ENCODE measurements around the gene ZC3H14.
A peak's percentile ranks its signal among the peaks of the same experiment; 100 is the strongest.

Gene ZC3H14

DNA sequence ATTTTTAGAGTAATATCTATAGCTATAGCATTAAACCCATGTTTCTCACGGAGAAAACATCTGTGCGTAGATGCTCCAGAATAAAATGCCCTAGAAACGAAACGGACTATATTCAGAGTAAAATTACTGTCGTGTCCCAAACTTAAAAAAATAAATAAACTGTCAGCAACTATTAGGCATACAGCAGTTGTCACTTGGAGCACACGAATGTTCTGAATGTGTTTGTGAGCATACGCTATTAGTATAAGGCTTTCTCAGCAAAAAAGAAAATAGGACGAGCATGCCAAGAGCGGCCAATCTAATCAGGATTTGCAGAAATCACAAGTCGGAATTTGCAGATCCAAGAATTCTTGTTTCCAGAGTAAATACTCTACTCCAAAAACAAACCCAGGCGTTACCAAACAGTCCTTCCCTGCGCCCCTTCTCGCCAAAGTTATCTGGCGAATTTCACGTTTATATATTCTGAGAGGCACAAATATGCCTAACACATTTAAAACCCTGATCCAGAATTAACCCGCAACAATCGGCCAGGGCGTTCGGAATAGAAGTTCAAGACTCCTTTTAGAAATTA lies 8.9 kb upstream of the ZC3H14 start:
- DNase-seq: no peak

DNA sequence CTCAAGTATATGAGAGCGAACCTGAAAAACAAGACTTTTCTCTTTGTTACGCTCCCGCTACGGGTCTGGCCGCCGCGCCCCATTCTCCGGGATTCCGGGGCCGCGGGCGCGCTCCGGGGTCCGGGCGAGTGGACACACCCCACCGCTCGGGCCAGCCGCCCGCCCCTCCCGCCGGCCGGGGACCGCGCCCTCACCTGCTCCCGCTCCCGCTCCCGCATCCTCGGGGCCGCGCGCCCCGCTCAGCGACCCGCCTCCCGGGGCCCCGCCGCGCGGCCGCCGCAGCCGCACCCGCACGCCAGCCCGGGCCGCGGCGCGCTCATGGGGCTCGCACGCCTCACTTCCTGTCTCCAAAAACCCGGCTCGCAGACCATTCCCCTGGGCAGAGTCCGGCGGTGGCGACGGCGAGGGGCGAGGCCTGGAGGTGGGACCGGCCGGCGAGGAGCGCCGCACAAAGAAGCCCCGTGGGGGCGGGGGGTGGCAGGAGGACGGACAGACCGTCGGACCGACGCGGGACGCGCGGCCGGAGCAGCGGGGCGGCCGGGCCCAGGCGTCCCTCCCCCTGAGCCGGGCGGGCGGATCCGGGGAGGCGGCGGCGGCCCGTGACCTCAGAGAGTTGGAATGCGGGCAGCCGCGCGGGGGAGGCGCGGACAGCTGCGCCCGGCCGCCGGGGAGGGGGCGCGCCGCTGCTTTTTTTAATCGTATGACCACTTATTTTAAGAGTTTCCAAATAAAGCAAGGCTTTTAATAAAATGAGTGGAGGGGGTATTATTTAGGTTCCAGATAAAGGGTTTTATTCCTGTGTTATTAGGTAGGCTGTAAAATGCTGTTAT lies 8.2 kb upstream of the ZC3H14 start, which contains the start of gene PTPN21:
PTPN21 (minus strand) TSS at position 551 of the 830 bp plus-strand sequence. CDS start 4,590 bp downstream, outside the sequence.
- peak; percentile 87 for DNase-seq

DNA sequence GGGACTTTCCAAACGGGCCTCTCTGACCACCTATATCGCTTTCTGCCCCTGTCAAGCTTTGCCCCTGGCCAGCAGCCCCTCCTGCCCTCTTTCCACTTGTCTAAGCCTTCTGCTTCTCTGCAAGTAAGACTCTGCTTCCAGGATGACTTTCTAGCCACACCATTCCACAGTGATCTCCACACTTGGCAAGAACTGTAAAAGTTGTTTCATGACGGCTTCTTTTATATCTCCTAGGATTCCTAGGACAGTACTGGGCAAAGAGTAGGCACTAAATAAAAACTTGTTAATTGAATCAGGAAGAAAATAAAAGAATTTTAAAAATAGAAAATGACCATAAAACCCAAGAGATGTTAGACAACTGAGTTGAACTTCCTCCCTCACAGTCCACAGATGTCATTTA lies 6.3 kb upstream of the ZC3H14 start:
- no peak for DNase-seq

DNA sequence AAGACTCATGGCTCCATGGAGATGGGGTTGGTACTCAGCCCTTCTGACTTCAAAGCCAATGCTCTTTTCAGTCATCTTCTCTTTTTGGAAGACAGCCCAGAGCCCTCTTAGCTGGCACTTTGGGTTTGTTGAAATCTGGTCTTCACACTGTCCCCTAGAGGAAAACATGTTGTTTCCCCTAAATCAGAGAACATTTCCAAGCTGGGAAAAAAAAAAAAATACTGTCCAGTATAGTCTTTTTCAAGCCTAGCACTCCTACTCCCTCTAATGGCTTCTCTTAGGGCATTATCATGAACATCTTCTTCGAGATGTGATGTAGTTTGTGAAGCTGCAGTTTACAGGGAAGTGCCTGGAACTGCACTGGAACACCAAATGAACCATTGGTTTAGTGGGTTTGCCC lies 3.0 kb upstream of the ZC3H14 start:
- no peak for DNase-seq

DNA sequence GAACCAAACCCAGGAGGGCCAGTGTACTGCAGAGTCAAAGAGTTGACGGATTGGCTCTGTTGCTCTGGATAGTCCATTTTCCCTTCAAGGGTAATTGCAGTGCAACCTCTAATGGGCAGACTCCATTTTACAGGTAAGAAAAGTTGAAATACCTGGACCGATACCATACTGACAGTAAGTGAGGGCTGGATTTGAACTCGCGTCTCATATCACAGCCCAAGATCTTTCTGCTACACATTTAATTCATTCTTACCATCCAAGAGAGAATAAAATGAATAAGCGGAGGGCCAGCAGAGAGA lies 356 bp upstream of the ZC3H14 start:
- no peak for DNase-seq

DNA sequence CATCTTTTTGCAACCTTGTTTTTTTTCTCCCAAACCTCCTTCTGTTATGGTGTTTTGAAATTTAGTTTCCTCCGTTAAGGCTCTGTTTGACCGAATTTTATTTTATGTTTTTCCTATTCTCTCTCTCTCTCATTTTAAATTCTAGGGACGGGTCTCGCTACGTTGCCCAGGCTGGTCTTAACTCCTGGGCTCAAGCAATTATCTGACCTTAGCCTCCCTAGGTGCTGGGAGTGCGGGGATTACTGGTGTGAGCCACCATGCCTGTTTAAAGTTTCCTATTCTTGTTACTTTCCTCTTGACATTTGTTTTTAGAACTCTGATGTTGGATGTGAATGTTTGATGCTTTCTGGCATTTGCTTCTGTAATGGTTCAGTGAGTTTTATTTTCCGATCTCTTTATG lies 1.0 kb downstream of the ZC3H14 start:
- DNase-seq: no peak

DNA sequence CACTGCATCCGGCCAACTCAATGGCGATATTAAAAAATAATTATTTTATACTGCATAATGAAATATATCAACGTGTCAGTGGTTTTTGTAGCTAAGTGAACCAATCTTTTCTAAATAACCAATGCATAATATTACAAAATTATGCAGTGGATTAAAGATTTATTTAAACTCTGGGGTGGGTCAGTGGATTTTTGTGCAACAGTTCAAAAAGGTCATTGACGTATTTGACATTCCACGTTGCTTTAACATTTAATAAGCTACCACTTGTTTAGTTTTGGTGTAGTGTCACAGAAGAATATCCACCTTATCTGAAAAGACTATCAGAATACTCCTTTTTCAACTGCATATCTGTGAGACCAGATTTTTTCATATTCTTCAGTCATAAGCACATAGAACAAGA lies 2.6 kb downstream of the ZC3H14 start:
- DNase-seq: no peak

DNA sequence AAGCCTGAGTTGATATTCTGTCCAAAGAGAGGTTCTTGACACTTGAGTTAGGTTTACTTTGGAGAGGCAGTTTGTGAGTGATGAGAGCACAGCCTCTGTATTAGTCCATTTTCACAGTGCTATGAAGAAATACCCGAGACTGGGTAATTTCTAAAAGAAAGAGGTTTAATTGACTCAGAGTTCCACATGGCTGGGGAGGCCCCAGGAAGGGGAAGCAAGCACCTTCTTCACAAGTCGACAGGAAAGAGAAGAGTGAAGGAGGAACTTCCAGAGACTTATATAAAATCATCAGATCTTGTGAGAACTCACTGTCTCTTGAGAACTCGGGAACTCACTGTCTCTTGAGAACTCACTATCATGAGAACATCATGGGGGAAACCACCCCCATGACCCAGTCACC lies 5.4 kb downstream of the ZC3H14 start:
- no peak for DNase-seq

DNA sequence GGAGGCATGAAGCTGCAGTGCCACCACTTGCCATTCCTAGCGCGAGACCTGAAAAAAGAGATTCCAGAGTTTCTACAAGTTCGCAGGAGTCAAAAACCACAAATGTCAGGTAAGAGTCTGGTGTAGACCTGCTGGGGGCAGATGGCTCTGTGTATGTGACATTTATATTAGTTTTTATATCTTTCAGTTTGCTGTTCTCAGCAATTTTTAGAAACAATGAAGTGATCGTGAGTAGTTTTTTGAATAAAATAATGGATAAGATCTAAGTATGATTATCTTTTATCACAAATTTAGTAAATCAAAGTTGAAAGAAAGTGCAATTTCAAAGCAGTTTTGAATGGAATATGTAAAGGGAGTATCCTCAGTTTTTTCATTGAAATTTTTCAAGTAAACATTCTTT lies 9.3 kb downstream of the ZC3H14 start:
- DNase-seq: no peak

DNA sequence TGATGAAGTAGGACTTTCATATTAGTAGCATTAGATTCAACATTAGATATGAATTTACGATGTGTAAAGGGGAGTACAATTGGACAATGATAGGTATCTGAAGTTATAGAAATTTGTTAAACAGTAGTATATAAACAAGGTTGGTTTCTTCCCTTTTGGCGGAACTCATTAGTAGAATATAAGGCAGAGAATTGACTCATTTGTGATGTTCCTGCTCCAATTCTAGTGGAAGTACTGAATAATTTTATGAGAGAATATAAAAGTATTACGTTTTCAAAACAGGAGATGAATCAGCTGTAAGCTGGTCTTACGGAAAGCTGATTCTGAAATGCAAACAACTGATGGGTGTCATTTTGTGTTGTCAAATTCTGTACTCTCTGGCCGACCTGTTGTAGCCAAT lies 13.4 kb downstream of the ZC3H14 start:
- DNase-seq: no peak

DNA sequence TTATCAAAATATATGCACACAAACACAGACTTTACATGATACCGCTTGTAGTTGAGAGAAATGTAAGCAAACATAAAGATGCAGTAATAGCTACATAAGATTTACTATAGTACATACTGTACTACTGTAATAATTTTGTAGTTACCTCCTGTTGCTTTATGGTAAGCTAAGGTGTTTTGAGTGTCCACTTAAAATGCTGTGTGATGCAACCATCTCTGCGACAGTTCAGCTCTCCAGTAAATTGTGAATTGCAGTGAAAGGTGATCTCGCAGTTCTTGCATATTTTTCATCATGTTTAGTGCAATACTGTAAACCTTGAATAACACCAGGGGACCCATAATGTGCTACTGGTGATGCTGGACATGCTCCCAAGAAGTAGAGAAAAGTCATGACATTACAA lies 21.6 kb downstream of the ZC3H14 start:
- DNase-seq: no peak

DNA sequence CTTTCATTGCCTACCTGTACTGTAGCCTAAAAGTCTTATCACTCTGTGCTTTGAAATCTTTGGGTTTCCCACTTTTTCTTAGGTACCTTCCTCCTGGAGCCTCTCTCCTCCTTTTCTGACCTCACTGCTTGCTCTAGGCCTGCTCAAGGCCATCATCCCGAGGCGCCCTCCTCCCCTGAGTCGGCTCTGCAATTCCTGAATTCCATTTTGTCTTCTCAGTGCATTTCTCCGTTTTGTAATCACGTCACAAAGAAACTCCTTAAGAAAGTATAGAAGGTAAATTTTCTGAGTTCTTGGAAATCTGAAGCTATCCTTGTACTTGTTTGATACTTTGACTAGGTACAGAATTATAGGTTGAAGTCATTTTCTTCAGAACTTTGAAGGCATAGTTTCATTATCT lies 25.2 kb downstream of the ZC3H14 start:
- DNase-seq: no peak

DNA sequence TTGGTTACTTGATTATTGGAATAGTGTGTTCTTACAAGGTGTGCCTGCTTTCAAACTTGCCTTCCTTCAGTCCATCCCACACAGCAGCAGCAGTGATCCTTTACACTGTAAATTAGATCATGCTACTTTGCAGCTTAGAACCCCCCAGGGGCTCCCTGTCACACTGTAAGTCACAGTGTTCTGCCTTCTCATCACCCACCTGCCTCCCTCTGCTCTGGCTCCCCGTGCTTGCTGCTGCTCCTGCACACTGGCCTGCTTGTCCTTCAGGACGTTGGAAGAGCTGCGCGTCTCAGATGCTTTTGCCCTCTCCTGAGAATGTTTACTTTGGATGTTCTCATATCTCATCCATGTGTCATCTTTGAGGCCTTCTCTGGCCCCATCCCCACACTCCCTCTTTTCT lies 27.3 kb downstream of the ZC3H14 start:
- no peak for DNase-seq

DNA sequence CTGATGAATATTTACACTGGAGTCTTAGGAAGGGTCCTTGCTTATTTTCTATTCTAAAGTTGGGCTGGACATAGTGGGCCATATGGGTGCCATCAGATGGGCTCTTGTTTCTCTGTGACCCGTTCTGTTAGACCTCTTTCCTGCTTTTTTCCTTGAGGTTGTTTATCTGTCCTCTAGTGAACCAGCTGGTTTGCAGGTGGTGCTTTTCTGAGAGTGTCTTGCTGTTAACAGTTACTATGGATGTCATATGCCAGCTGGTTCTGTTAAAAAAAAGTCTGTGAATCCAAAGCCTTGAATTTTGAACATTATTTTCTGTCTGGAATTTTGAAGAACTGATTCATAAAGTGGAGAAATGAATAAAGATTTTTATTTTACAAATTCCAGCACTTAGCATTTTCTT lies 29.2 kb downstream of the ZC3H14 start:
- no peak for DNase-seq

DNA sequence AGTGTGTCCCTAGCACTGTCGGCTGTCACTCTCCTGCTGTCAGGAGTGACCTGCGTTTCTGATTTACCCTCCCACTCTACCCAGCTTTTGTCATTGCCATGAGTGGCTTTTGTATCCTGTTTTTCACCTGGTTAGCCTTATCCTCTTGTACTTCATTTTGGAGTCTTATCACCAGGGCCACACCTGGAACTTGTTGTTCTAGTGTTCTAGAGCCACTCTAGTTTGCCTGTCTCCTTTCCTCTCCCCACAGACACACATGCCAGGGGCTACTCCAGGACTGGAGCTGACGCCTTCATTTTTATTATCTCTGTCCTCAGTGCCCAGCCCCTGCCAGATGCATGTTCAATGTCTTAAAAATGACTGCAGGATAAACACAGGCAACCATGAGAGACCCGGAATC lies 34.2 kb downstream of the ZC3H14 start:
- no peak for DNase-seq

DNA sequence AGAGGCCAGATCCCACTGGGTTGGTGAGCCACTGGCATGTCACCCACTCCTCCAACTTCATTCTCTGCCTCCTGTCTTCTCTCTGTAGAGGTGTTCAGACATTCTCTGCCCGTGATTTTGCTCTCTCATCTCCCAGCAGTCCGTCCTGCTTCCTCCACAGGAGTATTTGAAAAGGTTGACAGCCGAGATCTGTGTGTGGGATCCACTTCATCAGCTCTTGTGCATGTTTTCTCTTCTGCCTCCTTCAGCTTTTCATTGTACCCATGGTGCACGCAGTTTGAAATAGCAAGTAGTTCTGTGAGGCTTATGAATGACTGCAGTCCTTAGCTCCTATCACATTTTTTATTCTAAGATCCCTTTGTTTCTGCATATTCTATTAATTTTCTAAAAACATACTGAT lies 34.8 kb downstream of the ZC3H14 start:
- no peak for DNase-seq

DNA sequence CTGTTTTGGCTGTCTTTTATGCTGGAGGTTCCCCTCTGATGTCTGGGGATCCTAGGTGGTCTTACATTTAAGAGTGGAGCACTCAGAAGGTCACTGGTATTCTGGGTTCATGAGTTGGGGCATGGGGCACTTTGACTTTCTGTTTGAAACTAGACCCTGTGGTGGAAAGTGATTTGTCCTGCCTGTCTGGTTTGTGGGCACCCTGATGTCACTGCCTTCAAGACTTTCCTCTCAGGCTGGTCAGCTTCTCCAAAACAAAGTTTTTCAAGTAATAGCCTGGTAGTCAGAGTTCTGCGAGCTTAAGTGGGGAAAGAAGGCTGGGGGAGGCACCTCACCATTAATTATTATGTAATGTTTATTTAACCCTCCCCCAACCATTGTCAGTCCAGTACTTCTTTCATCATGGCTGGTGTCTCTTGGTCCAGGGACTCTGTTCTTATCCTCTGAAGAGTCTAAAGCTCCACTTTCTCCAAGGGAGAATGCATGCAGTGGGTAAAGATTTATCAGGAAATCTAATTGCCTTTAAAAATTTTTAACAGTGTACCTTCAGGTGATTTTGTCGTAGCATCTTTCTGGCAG lies 35.3 kb downstream of the ZC3H14 start:
- no peak for DNase-seq

DNA sequence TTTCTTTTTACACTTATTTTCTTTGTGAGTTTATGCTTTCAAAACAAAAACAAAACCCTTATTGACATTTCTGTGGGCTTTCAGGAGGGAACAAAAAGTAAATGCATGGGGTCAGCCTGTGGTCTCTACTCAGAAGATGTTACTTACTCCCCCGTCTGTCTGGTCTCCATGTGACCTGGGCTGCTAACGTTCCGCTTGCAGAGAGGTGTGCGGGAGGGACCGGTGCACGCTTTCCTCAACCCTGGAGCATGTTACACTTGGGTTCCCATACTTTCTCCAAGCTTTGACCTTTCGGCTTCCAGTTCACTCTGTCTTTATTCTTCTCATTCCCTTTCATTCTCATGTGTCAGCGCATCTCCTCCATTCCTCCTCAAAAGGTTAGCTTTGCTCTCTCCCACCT lies 36.5 kb downstream of the ZC3H14 start:
- no peak for DNase-seq

DNA sequence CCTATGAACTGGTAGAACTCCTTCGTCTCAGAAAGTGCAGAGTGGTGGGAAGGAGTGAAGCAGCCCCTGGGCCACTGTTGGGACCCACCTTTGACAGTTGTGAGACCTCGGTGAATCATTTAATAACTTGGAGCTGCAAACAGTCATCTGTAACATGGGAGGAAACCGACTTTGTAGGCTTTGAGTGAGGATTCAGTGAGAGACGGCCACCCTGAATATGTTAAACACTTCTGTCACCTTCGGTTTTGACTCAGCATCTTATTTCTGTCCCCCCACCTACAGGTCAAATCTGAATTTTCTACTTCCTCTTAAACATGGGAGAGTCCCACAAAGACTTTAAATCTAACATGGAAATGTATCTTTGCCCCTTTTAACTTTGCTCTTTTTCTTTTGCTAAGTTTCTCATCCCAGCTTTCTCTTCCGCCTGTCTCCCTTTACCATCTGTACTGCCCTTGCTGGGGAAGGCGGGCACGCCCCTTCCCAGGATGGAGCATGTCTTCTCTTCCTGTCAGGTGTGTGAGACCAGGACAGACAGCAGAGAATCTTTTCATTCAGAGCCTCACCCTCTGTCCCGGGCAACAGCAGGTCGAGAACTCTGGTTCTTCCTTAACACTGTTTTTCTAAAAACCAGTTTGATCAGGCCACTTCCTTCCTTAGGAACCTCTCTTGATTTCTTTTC lies 37.1 kb downstream of the ZC3H14 start:
- no peak for DNase-seq

DNA sequence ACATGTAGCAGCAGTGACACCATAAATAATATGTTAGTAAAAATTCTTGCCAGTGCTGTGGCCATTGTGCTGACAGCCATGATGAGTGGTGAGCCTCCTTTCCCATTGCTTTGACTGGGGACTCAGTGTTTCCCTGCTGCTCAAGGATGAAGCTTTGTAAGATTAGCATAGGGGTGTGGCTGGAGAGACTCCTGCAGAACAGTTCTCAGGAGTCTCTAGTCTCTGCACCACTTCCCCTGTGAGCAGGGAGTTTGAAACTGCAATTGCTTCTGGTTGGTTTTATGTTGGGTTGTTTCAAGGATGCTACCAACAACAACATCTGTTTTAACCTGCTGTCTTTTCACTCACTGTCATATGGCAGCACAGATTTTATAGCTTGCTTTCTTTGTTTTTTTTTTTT lies 41.4 kb downstream of the ZC3H14 start:
- DNase-seq: no peak

DNA sequence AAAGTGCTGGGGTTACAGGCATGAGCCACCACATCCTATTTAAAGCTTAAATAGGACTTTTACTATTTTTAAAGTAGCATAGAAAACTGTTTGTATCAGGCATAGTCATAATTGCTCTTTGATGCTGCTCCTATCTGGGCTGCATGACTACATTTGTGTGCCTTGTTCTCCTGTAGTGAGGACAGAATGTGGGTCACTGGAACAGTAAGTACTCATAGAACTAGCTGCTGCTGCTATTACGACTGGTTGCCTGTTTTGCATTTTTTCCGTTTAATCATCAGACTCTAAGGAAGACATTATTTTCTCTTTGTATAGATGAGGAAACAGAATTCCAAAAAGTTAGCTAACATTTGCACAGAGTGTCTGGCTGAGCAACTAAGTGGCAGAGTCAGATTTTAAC lies 42.8 kb downstream of the ZC3H14 start:
- DNase-seq: no peak

DNA sequence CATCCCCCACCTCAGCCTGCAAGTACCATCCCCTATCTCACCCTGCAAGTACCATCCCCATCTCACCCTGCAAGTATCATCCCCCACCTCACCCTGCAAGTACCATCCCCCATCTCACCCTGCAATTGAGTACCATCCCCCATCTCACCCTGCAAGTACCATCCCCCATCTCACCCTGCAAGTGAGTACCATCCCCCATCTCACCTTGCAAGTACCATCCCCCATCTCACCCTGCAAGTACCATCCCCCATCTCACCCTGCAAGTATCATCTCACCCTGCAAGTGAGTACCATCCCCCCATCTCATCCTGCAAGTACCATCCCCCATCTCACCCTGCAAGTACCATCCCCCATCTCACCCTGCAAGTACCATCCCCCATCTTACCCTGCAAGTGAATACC lies 45.0 kb downstream of the ZC3H14 start:
- no peak for DNase-seq

DNA sequence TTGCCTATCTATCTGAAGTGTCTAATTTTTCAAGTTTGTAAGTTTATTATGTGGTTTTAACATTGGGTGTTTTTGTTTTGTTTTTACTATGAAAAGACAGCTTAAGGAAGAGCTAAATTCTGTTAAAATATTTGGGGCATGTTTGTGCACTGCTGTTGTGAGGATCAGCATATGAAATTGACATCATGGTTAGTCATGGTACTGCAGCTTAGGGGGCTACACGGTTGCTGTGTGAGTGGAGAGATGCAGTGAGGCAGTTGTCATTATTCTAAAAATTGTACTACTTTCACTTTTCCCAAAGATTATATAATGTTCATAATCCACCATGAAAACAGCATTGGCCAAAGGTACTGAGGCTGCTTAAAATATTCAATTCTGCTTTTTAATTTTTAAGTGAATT lies 49.0 kb downstream of the ZC3H14 start:
- no peak for DNase-seq

DNA sequence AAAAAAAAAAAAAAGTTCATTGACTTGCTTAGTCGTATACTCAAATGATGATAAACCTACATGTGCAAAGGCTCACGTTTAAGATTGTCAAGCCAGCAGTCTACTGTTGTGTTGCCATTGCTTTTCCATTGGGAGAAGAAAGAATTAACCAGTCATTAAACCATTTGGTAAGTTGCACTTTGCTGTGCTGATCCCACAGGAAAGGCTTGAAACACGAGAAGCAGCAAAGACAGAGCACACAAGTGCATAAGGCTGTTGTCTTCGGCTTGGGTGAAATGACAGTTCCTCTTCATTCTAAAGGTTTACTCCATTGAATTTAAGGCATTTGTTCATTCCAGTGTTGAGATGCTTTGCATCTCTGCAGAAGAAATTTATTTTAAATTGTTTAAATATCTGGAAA lies 50.1 kb downstream of the ZC3H14 start:
- DNase-seq: no peak
